WTC11 (cell line): ENCODE measurements around the gene ARID3C. TPM values are rescaled to one million over a fixed set of nuclear protein-coding genes. Genes with fewer than 3 reads are reported as not detected.

Source experiments
- ATAC-seq: fragments of 200-7000 bp; cut with Tn5 transposase; 2 replicates; pipeline ENCODE4 v1.10.0; 2021; ENCODE audit warnings: mild to moderate bottlenecking, moderate library complexity
- CTCF ChIA-PET: fragments of 300-600 bp; sonication (Branson Sonifier 250); formaldehyde crosslinking; loops from one replicate; lab custom pipeline; 2021; ENCODE audit warnings: antibody characterized with exemption; lab: Charles Lee
- POLR2A ChIA-PET: fragments of 350-600 bp; sonication (Branson Sonifier 250); formaldehyde crosslinking; loops from one replicate; lab custom pipeline; 2021; ENCODE audit warnings: antibody characterized with exemption; lab: Charles Lee
- DNase-seq: peaks from one replicate; pipeline ENCODE4 v3.0.0; 2021; ENCODE audit warnings: low spot score
- H3K27ac Mint-ChIP-seq: 2 replicates; pipeline ENCODE4 v1.8.0; 2021; ENCODE audit warnings: mixed read lengths
- H3K27me3 Mint-ChIP-seq: 2 replicates; pipeline ENCODE4 v1.8.0; 2021; ENCODE audit warnings: low read depth, mild to moderate bottlenecking, moderate library complexity, mixed read lengths
- H3K36me3 Mint-ChIP-seq: 2 replicates; pipeline ENCODE4 v1.8.0; 2021; ENCODE audit warnings: mixed read lengths
- H3K4me1 Mint-ChIP-seq: 2 replicates; pipeline ENCODE4 v1.8.0; 2022; ENCODE audit warnings: mixed read lengths
- H3K4me3 Mint-ChIP-seq: 2 replicates; pipeline ENCODE4 v1.8.0; 2021; ENCODE audit warnings: mild to moderate bottlenecking, moderate library complexity, mixed read lengths
- H3K9me3 Mint-ChIP-seq: 2 replicates; pipeline ENCODE4 v1.8.0; 2021; ENCODE audit warnings: mixed read lengths
- AFF4 ChIP-seq: sonication (generic); formaldehyde crosslinking; IDR thresholded peaks from 2 replicates; pipeline ENCODE4 v1.8.1; 2023; ENCODE audit warnings: mild to moderate bottlenecking, missing genetic modification reagents, borderline replicate concordance
- NFYB ChIP-seq: sonication (generic); formaldehyde crosslinking; conservative IDR thresholded peaks from 2 replicates; pipeline ENCODE4 v1.8.0; 2022; ENCODE audit warnings: low read depth, missing genetic modification reagents
- PREB ChIP-seq: sonication (generic); formaldehyde crosslinking; IDR thresholded peaks from 2 replicates; pipeline ENCODE4 v1.8.1; 2022; ENCODE audit warnings: mild to moderate bottlenecking, missing genetic modification reagents, moderate library complexity, borderline replicate concordance
- SP1 ChIP-seq: sonication (generic); formaldehyde crosslinking; conservative IDR thresholded peaks from 2 replicates; pipeline ENCODE4 v1.8.1; 2022; ENCODE audit warnings: missing genetic modification reagents
- TEAD1 ChIP-seq: sonication (generic); formaldehyde crosslinking; IDR thresholded peaks from 2 replicates; pipeline ENCODE4 v1.8.0; 2022; ENCODE audit warnings: mild to moderate bottlenecking, missing genetic modification reagents
- ZBTB43 ChIP-seq: sonication (generic); formaldehyde crosslinking; IDR thresholded peaks from 2 replicates; pipeline ENCODE4 v1.8.1; 2023; ENCODE audit warnings: mild to moderate bottlenecking, missing genetic modification reagents
- total RNA-seq: library from RNA; stranded (reverse); gene quantifications from 3 replicates; pipeline ENCODE4 v1.2.3, GENCODE V29; 2021

Gene ARID3C
- total RNA-seq, 1 experiment from 2014 or later: 0.15 TPM

- TF ChIP-seq TEAD1 (CRISPR knock-in tag) (0 out of 2 replicates have a peak, but pooled peaks have one; percentile 27), ZBTB43 (CRISPR knock-in tag) (0 out of 2 replicates have a peak, but pooled peaks have one; percentile 37), NFYB (CRISPR knock-in tag) (no peak)
- ChIA-PET CTCF (interaction anchor here (0.6 to 7.4 kb wide), 13 partner anchors 10 to 219 kb away, joined by 3 to 109 read pairs (median 6); partner anchors contain the start of genes CNTFR, GALT and SIGMAR1), POLR2A (interaction anchor here (1.0 to 1.6 kb wide), 2 partner anchors 13 to 97 kb away, joined by 3 to 6 read pairs; no protein-coding TSS in a partner anchor)
- H3K27ac Mint-ChIP-seq: no peak overlapping the region
- ATAC-seq (peak; percentile 25), DNase-seq (peak; percentile 56)
- peak overlapping the region; percentile 67 for H3K4me3 Mint-ChIP-seq
- no peaks in the 10 kb centered on the region for H3K36me3 Mint-ChIP-seq
- H3K4me1 Mint-ChIP-seq: peaks cover 48% of the 10 kb centered on the region
- H3K9me3 Mint-ChIP-seq: no peaks in the 10 kb centered on the region
- H3K27me3 Mint-ChIP-seq: peaks cover 73% of the 10 kb centered on the region
Measured at GRCh38 chr9:34578241-34579103, 50.4 kb downstream of the ARID3C start.

GRCh38 chr9:34577400-34578240, 51.2 kb downstream of the ARID3C start:
- Mint-ChIP-seq H3K36me3 (no peaks in the 10 kb centered on the region), H3K27ac (no peak overlapping the region)
- DNase-seq: peak; percentile 59

More at GRCh38 chr9:34577400-34578240, 51.2 kb downstream of the ARID3C start:
- ChIA-PET POLR2A (interaction anchor here (1.0 to 1.6 kb wide), 2 partner anchors 14 to 98 kb away, joined by 3 to 6 read pairs; no protein-coding TSS in a partner anchor), CTCF (interaction anchor here (0.7 to 7.4 kb wide), 13 partner anchors 11 to 198 kb away, joined by 3 to 109 read pairs (median 6); partner anchors contain the start of genes CNTFR, GALT and SIGMAR1)
- H3K9me3 Mint-ChIP-seq: no peaks in the 10 kb centered on the region
- TF ChIP-seq ZBTB43 (CRISPR knock-in tag) (0 out of 2 replicates have a peak, but pooled peaks have one; percentile 14), PREB (CRISPR knock-in tag) (no peak), SP1 (CRISPR knock-in tag) (0 out of 2 replicates have a peak, but pooled peaks have one; percentile 28), AFF4 (no peak)
- TF ChIP-seq, all 79 proteins: peak for 2
- peak; percentile 27 for ATAC-seq
- peaks cover 48% of the 10 kb centered on the region for H3K4me1 Mint-ChIP-seq
- peaks cover 68% of the 10 kb centered on the region for H3K27me3 Mint-ChIP-seq
- peak overlapping the region; percentile 77 for H3K4me3 Mint-ChIP-seq
